C4-2B (cell line): ENCODE results near the gene DAPK1.

Experiments used
- ZFX ChIP-seq: fragments of 450-650 bp; IDR thresholded peaks from 2 replicates; pipeline ENCODE4 v1.6.1; 2017
- TF ChIP-seq, protein P1 (sequence below): fragments of 450-650 bp; conservative IDR thresholded peaks from 2 replicates; pipeline ENCODE4 v1.5.1; 2017; ENCODE audit warnings: mild to moderate bottlenecking

DNA sequence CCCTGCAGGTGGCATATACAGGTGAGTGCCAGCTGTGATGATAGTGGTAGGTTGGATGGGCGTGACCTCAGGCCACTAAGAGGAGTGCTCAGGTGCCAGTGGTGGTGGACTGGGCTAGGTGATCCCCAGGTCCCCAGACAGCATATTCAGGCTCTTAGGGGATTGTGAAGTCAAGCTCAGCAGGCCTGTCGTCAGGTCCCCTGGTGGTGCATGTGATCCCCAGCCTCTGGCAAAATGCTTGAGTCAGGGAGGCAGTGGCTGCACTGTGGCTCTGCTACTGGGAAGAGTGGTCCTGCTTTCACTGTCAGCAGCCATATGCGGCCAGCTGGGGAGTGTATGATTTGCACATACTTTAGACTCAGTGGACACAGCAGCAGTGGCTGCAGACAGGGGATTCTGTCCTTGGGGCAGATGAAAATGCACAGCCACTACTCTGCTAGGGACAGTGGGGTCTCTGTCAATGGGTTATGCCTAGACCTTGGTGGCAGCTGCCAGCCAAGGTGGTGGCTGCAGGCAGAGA lies 196.6 kb downstream of the DAPK1 start:
- TF ChIP-seq, protein P1, sequence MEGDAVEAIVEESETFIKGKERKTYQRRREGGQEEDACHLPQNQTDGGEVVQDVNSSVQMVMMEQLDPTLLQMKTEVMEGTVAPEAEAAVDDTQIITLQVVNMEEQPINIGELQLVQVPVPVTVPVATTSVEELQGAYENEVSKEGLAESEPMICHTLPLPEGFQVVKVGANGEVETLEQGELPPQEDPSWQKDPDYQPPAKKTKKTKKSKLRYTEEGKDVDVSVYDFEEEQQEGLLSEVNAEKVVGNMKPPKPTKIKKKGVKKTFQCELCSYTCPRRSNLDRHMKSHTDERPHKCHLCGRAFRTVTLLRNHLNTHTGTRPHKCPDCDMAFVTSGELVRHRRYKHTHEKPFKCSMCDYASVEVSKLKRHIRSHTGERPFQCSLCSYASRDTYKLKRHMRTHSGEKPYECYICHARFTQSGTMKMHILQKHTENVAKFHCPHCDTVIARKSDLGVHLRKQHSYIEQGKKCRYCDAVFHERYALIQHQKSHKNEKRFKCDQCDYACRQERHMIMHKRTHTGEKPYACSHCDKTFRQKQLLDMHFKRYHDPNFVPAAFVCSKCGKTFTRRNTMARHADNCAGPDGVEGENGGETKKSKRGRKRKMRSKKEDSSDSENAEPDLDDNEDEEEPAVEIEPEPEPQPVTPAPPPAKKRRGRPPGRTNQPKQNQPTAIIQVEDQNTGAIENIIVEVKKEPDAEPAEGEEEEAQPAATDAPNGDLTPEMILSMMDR: no peak
- no peak for TF ChIP-seq ZFX
